HG02571 (cell line): Measurements from ENCODE around the gene NKIRAS1.
"Not testable (repeated sequence)": the region's sequence is repeated elsewhere in the genome, so short reads cannot be mapped to it uniquely, and the experiment has no call there.

Source experiments
- ATAC-seq: cut with Tn5 transposase; IDR thresholded peaks from one replicate; pipeline ENCODE4 v1.9.1; 2021; ENCODE audit warnings: mild to moderate bottlenecking, moderate library complexity; ENCODE audit not compliant: unreplicated experiment

NKIRAS1 gene

GRCh38 chr3:23911397-23911796 is 5.4 kb downstream of the NKIRAS1 start:
- ATAC-seq = no peak

GRCh38 chr3:23909341-23909740 is 7.4 kb downstream of the NKIRAS1 start:
- ATAC-seq = no peak

GRCh38 chr3:23904545-23904944 is 12.2 kb downstream of the NKIRAS1 start:
- no peak for ATAC-seq

GRCh38 chr3:23900744-23901143 is 16.0 kb downstream of the NKIRAS1 start:
- no peak for ATAC-seq

- no peak for ATAC-seq
Measured at GRCh38 chr3:23895181-23895580, 21.6 kb downstream of the NKIRAS1 start.

DNA sequence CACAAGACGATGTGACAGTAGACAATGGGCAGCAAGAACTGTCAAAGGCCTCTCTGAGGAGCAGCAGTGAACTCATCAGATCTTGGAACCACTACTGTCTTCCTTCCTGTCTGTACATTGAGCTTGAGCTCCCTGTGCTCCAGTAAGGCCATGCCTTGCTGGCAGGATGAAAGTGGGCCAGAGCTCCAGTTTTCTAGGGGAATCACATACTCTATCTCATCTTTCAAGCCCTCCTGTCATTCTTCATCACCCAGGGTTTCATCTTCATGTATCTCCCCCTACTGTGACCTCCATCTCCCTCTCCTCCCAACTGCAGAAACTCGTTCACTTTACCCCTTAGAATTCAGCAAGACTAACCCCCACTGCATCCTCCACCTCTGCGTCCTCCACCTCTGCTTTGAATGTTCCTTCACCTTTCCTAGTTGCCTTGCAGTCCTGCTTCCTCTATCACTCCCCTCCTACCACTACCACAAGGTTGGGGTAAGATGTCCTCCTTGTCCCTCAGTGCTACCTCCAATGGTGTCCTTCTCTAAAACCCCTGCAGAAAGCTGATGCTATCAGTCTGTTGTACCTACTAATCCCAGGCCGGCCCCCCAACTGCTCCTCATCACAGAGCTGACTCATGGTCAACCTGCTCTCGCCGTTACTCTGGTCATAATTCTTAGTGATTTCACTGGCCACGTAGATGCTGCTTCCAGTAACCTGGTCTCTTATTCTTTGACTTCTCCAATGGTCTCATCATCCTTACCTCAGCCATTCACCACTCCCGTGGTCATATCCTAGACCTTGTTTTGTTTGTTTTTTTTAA is 22.3 kb downstream of the NKIRAS1 start:
- no peak for ATAC-seq

DNA sequence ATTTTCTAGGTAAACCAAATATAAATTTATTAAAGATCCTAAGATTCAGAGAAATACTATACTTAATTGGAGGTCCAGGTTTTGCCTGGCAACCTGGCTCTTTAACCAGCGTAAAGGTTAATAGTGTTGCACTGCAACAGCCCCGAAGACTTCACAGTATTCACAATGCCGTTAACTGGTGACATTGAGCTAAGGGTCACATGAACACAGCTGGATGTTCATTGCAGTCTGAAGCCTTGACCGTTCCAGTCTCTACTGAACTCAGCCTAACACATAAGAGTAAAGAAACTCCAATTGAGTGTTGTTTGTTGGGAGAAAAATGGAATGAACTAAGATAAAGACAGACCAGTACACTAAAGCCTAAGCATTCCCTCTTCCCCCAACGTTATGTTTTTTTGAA is 26.8 kb downstream of the NKIRAS1 start:
- ATAC-seq = no peak

DNA sequence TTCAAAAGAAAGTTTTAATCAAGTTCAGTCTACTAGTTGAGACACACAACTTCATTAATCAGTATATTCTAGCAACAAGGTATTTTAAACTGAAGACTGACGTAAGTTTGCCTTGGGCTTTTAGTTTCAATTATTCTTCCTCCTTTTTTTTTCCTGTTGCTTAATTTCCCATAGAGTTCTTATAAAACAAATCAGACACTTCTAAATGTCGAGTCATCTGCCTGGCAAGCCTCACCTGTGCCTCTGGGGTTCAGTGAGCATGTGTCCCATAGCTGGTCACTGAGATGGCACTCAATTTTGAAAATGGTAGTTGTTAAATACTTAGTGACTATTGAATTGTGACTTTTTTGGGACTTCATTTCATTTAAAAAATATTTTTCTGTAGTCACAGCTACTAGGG is 27.4 kb downstream of the NKIRAS1 start:
- no peak for ATAC-seq

DNA sequence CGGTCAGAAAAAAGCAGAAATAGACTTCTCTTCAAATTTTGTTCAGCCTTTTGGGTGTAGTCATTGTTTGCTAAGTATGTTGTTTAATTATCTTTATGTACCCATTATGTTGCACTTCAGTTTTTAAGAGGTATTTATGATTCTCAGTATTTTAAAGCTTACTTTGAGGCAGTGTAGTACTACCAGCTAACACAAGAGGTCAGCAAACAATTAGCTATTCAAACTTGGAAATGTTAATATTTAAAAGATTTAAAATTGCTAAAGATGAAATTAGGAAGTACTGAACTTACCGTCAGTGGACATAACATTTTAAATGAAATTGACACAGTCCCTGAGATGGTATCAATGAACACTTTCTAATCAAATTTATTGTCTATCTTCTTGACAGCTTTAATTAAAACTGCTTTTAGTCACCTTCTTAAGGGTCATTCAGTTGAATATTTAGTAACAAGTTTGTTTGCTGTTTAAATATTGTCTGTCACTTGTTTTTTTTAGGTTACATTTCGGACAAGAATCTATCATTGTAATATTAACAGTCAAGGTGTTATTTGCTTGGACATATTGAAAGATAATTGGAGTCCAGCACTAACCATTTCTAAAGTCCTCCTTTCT is 28.1 kb downstream of the NKIRAS1 start:
- no peak for ATAC-seq

DNA sequence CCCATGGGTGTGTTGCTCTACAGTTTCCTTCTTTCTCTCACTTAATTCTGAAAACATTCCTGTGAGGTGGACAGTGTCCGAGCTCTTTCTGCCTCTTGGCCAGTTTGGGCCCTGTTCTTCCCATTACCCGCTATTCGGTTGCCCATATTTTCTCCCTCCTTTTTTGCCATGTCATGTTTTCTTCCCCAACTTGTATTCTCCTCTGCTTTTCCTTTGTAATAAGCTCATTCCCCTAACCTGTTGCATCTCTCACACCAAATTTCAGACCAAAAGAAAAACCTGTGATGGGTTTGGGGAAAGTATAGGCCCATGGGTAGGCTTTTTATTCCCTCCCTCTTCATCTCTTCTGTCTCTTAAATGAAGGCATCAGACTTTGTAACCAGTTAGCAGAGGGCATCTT is 30.5 kb downstream of the NKIRAS1 start:
- ATAC-seq = no peak

GRCh38 chr3:23885210-23885609 is 31.6 kb downstream of the NKIRAS1 start:
- ATAC-seq = no peak

- ATAC-seq = no peak
Measured at GRCh38 chr3:23884481-23884880, 32.3 kb downstream of the NKIRAS1 start.

DNA sequence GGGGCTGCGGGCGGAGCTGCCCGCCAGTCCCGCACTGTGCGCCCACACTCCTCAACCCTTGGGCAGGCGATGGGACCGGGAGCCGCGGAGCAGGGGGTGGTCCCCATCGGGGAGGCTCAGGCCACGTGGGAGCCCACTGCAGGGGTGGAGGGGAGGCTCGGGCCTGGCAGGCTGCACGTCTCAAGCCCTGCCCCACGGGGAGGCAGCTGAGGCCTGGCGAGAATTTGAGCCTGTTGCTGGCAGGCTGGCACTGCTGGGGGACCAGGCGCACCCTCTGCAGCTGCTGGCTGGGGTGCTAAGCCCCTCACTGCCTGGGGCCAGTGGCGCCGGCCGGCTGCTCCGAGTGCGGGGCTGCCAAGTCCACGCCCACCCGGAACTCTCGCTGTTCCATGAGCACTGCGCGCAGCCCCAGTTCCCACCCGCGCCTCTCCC is 34.3 kb downstream of the NKIRAS1 start:
- no peak for ATAC-seq

DNA sequence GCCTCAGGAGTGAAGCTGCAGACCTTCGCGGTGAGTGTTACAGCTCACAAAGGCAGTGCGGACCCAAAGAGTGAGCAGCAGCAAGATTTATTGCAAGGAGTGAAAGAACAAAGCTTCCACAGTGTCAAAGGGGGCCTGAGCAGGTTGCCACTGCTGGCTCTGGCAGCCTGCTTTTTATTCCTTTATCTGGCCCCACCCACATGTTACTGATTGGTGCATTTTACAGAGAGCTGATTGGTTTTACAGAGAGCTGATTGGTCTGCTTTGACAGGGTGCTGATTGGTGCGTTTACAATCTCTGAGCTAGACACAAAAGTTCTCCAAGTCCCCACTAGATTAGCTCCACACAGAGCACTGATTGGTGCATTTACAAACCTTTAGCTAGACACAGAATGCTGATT is 34.8 kb downstream of the NKIRAS1 start:
- ATAC-seq = not testable (repeated sequence)

- ATAC-seq = no peak
Measured at GRCh38 chr3:23880703-23881339, 36.0 kb downstream of the NKIRAS1 start.

DNA sequence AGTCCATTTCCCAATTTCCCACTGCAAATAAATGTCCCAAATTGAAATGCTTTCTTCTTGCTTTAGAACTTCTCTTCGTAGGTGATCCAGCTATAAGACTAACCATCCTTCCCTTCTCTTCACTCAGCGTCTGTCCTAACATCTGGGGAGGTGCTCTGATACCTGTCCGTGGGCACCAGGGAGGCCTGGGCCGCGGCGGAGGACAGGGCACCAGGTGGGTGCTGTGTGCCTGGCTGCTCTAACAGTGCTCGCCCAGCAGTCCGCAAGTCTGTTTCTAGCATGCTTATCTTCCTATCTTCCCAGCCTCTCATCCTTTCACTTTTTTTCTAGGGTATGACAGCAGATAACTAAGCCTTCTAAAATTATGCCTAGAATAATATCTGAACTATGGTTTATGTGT is 37.3 kb downstream of the NKIRAS1 start:
- no peak for ATAC-seq

- no peak for ATAC-seq
Measured at GRCh38 chr3:23877329-23877980, 39.3 kb downstream of the NKIRAS1 start.

DNA sequence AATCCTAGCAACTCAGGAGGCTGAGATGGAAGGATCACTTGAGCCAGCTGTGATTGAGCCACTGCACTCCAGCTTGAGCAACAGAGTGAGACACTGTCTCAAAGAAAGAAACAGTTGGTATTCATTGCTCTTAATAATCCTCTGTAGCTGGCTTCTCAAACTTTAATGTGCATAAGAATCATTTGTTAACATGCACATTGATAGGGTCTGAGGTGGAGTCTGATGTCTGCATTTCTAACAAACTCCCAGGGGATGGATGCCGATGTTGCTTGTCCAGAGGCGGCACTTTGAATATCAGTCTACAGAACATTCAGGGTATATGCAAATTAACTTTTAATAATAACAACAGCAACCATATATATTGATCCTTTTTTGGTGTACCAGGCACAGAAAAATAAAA is 39.9 kb downstream of the NKIRAS1 start:
- no peak for ATAC-seq

GRCh38 chr3:23875113-23875725 is 41.6 kb downstream of the NKIRAS1 start:
- no peak for ATAC-seq

DNA sequence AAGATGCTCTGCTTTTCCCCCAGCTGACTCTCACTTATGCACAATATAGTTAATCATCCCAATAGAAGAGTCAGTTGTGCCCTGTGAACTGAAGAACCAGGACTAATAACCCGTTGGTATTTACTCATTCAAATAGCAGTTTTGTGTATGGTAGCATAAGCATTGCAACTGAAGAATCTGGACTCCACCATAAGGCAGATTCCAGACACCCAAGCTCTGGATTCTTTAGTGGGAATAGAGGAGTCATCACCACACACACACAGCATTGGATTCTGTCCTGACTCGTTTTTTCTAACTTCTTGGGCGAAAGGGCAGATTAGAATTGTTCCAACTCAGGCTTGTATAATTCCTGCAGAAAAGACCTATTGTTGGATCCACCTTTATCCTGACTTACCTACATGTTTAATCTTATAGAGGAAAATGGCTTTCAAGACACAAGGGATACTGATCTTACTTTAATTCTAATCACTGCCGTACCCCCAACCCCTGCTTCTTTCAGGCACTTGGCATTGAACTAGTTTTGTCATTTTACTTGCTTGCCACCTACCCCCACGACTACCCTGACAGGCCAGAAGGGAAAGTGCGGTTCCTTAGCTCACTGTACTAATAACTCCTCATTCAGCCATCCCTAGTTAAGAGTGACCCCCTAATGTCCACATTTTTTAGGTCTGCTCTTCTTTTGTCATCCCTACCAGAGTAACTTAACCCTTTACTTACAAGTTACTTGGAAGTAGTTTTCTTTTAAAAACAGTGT is 42.3 kb downstream of the NKIRAS1 start:
- ATAC-seq = no peak
